KBM-7 (cell line): ENCODE data around the gene LEAP2.

ENCODE experiments used
- DNase-seq: peaks from one replicate; pipeline ENCODE4 v3.0.0-alpha.2; 2015
- in situ Hi-C: fragments of 300-500 bp; cut with MboI; formaldehyde crosslinking; loops from 2 replicates; pipeline ENCODE4 v1.14.3; 2020; ENCODE audit warnings: low sequenced_read_pairs, low pct_unique_long_range_greater_than_20kb, mixed read lengths

Gene LEAP2, protein sequence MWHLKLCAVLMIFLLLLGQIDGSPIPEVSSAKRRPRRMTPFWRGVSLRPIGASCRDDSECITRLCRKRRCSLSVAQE

GRCh38 chr5:132873119-132873929, at the start of gene LEAP2:
Gene LEAP2, plus strand, starts transcription at chr5:132873668. Its CDS starts 27 bp downstream, at chr5:132873695.
- in situ Hi-C loops: no loop called here
- DNase-seq: no peak

- in situ Hi-C loops: no loop called here
Observed at GRCh38 chr5:132824426-132824825, 49.0 kb upstream of the LEAP2 start.

DNA sequence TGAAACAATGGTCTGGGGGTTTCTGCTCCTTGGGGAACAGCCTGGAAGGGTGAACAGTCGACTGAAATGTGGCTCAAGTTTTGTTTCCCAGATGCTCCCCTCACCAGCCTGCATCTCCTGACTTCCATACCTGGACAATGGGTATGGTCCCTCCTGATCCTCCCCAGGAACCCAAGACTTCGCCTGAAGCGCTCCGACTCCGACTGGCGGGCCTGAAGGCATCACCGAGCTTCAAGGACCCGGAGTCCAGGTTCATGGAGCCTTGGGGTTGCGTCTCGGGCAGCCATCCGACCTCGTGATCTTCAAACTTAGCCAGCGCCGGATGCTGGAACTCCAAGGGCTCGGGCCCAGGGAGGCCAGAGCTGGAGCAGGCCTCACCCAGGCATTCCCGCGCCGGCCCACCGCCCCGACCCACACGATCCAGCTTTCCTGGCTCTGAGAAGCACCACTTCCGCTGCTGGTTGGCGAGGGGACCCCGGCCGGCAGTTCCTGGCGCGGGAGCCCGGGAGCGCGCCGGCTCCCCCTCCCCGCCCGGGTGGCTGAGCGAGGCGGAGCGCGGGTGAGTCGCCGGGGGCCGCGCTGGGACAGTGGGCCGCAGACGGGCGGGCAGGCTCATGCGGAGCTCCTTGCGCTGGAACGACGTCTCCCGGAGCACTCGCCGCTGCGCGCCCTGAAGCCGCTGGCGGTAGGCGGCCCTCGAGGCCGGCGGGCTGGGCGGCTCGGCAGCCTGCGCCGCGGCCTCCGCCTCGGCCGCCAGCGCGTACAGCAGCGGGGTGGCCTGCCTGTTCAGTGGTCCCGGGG, 48.2 kb upstream of the LEAP2 start:
- in situ Hi-C loops: no loop called here
- DNase-seq: no peak

More at GRCh38 chr5:132824426-132824825, 49.0 kb upstream of the LEAP2 start:
- DNase-seq: no peak

DNA sequence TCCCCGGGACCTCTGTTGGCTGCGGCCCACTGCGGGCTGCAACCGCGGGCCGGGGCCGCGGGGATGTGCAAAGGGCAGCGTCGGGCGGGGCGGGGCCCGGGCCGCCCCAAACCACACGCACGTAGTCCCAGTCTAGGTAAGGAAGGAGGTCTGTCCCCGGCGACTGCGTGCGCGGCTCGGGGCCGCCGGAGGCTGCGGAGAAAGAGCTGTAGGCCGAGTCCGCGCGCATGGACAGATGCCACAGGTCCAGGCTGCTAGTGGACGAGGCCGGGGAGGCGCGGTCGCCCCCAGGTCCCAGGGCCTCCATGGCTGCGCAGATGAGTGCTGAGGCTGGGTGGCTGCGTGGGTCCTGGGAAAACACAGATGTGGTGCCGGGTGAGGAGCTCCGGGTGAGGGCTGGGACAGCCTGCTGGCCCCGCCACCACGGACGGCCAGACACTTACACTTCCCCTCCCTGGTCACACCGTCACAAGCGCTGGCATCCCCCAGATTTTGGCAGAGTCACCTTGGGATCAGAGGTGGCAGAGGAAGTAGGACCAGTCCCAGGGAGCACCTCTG, 47.6 kb upstream of the LEAP2 start:
- in situ Hi-C loops: no loop called here
- no peak for DNase-seq

- DNase-seq: no peak
- in situ Hi-C loops: no loop called here
Observed at GRCh38 chr5:132826424-132827082, 46.9 kb upstream of the LEAP2 start.

GRCh38 chr5:132827943-132828673, 45.4 kb upstream of the LEAP2 start:
- in situ Hi-C loops: no loop called here
- no peak for DNase-seq

DNA sequence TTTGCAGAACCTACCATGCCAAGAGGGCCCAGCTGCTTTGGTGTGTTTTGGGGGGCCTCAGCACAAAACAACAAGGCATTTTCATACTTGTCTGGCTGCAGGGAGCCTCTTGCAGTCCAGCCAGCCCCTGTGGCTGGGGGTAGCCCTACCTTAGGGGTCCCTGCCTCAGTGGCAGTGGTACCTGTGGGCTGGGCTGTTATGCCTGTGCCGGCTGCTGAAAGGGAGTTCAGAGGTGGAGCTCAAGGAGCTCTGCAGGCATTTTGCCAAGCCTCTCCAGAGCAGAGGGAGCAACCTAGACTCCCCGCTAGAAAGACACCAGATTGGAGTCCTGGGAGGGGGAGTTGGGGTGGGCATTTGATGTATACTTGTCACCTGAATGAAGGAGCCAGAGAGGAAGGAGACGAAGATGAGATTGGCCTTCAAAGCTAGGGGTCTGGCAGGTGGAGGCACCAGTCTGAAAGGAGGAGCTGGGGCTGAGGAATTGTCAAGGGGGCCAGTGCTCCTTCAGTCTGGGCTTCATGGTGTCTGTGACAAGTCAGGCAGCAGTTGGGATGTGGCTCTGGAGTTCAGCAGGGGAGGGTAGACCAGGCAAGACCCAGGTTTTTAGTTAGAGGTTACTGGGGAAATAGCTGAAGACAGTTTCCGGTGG, 44.5 kb upstream of the LEAP2 start:
- no peak for DNase-seq
- in situ Hi-C loops: no loop called here

GRCh38 chr5:132829742-132830435, 43.6 kb upstream of the LEAP2 start:
- peak; percentile 81 for DNase-seq
- in situ Hi-C loops: no loop called here

DNA sequence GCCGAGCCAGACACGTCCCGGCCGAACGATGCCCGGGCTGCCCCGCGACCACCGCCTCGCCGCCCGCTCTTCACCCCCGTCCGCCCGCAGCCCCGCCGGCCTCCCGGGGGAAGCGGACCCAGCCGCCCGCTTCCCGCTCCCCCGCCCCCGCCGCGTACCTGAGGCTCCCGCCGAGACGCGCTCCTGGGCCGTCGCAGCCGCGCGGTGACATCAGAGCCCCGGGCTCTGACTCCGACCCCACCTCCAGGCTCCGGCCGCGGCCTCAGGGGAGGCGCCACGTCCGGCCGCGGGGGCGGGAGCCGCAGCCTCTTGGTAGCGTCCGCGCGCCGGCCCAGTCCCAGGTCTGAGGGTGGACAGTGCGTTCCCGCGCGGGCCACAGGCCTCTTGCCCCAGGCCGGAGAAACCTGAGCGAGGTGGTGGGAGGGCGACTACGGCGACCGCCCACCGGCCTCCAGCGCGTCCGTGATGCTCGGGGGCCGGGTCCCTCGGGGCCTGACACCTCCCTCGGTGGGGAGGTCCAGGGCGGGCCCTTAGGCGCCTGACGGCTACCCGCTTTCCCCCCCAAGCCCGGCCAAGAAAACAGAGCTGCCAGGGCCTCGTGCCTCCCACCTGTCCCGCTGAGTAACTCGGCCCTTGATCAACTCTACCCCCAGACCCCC, 42.9 kb upstream of the LEAP2 start, which contains the start of gene SHROOM1:
SHROOM1 (minus strand) TSS at position 212 of the 659 bp plus-strand sequence. CDS start 4,507 bp downstream, outside the sequence.
- in situ Hi-C loops: no loop called here
- DNase-seq: no peak

DNA sequence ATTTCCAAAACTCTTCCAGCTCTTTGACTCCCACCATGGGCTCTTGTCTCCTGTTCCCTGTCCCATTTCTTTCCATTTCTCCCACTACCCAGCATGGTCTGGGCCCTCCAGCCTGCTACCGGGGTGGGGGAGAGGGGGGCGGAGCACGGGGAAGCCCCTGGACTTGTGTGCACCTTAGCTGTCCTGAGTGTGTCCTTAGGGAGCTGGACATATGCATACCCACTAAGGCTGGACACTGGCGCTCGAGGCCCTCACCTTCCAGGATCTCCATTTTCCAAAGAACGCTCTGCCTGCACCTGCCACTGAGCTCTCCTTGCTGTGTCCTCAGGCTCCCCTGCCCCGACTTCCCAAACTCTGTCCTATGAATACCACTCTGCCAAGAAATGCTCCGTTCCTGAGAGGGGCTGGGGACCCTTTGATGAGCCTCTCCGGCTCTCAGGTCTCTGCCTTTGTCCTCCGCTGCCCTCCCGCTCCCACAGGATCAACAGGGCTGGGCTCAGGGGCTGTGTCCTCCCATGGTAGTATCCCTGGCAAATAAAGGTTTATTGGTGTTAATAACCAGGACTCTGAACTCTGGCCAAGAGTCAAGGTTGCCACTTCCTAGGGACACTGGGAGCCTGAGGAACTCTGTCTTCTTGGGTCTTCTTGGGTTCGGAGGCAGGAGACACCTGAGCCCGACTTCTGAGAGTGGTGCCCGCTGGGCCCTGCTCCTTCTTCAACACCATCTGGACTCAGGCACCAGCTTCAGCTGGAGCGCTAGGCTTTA, 42.2 kb upstream of the LEAP2 start:
- in situ Hi-C loops: no loop called here
- no peak for DNase-seq

DNA sequence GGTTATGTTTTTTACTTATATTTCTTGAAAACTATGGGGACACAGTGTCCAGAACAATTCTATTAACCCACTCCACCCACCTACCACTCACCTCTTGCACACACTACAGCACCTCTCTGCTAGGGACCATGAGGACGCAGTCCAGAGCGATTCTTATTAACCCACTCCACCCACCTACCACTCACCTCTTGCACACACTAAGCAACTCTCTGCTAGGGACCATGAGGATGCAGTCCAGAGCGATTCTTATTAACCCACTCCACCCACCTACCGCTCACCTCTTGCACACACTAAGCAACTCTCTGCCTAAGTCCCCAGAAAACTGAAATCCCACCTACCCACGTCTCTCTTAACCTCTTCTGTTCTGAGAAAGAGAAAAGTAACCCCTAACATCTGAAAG, 40.9 kb upstream of the LEAP2 start:
- in situ Hi-C loops: no loop called here
- no peak for DNase-seq

GRCh38 chr5:132834057-132834456, 39.4 kb upstream of the LEAP2 start:
- in situ Hi-C loops: no loop called here
- no peak for DNase-seq

GRCh38 chr5:132836852-132837251, 36.6 kb upstream of the LEAP2 start:
- DNase-seq: no peak
- in situ Hi-C loops: no loop called here

- in situ Hi-C loops: no loop called here
- no peak for DNase-seq
Observed at GRCh38 chr5:132837868-132838267, 35.6 kb upstream of the LEAP2 start.

DNA sequence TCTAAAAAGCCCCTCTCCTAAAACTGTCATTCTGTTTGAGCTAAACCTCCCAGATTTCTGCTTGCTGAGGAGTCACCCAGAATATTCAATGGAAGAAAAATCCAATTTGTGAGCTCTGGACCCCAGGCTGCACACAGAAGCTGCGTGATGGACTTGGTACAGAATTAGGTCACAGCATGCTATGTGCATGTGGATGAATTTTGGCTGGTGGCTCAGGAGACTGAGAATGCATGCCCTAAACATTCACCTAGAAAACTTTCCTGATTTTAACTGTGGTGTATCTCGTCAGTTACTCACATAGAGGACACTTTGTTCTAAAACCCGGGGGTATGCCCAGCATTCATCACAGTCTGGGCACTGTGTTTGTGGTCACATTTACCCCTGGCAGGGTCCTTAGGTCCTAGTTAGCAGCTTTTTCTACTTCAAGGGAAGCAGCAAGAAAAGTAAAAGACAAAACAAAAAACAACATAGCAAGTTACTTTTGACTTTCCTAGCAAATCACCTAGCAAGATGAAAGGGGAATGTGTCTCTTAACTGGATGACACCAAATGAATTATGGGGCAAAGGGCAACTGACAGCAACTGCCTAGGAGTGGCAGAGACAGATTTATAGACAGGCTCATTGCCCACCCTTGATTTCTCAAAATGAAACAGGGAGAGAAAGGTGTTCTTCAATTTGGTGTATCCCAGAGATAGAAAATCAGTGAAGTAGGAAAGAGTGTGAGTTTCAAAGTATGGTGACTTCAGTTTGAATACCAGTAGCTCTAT, 34.8 kb upstream of the LEAP2 start:
- no peak for DNase-seq
- in situ Hi-C loops: no loop called here
